K562 (cell line): ENCODE results near the gene ITGBL1. TPM values are rescaled to one million over a fixed set of nuclear protein-coding genes. Genes with fewer than 3 reads are reported as not detected.

Source experiments
- ATAC-seq: fragments of 200-7000 bp; cut with Tn5 transposase; 3 replicates; pipeline ENCODE4 v1.9.1; 2020; ENCODE audit warnings: moderate library complexity
- BruUV-seq: library from RNA; stranded (reverse); fragments of 400-500 nt; replicated peaks from 2 replicates; lab custom pipeline; 2021; lab: Mats Ljungman, UMichigan
- CTCF ChIA-PET: fragments of 300-600 bp; formaldehyde crosslinking; extraction: SDS; loops from one replicate; lab custom pipeline; 2021; ENCODE audit warnings: low intra/inter-chr PET ratio; lab: Yijun Ruan, JAX
- POLR2A ChIA-PET: fragments of 300-600, 350-650 bp; sonication (Branson Sonifier 250); formaldehyde crosslinking; extraction: SDS; loops from one replicate; lab custom pipeline; 2021; ENCODE audit warnings: antibody characterized with exemption, inconsistent platforms; lab: Yijun Ruan, JAX
- DNase-seq, 4 experiments: peaks; one replicate each; pipeline versions ENCODE4 v3.0.0 to v3.0.0-alpha.2; 2011 to 2018; ENCODE audit warnings: low spot score in 3 of 4, mixed read lengths in 3 of 4; ENCODE audit errors: extremely low read depth in 1 of 4
- FAIRE-seq: peaks from 2 replicates; lab custom pipeline; 2011; peaks lifted over from hg19 to GRCh38; lab: Jason Lieb, UNC
- H2AFZ ChIP-seq: 2 replicates; pipeline ENCODE4 v1.6.0; 2011; ENCODE audit warnings: low read depth, low read length, control low read depth, inconsistent platforms
- H3K27ac ChIP-seq: fragments of 200-600 bp; 3 replicates; pipeline ENCODE4 v1.8.0; 2011; ENCODE audit warnings: low read depth, mild to moderate bottlenecking, control low read depth, inconsistent platforms, low read length, moderate library complexity, mixed read lengths; ENCODE audit errors: extremely low read depth
- H3K27me3 ChIP-seq, 2 experiments: fragments of 300-600 bp in 1 of 2; 2 replicates in 1 of 2; 3 replicates in 1 of 2; pipeline versions ENCODE4 v1.6.0 to v1.8.0; 2011; ENCODE audit warnings: inconsistent platforms in 2 of 2, low read length in 2 of 2, mild to moderate bottlenecking in 1 of 2, mixed read lengths in 1 of 2, moderate library complexity in 1 of 2; ENCODE audit not compliant: control insufficient read depth in 2 of 2, insufficient read depth in 2 of 2
- H3K36me3 ChIP-seq: fragments of 300-600 bp; 3 replicates; pipeline ENCODE4 v1.8.0; 2011; ENCODE audit warnings: mild to moderate bottlenecking, low read length, inconsistent platforms; ENCODE audit not compliant: control insufficient read depth, insufficient read depth
- H3K4me1 ChIP-seq, 2 experiments: fragments of 200-600 bp in 1 of 2; replicated peaks in 1 of 2; 2 replicates in 1 of 2; 3 replicates in 1 of 2; pipeline versions ENCODE4 v1.5.1 to v1.8.0; 2011; ENCODE audit warnings: inconsistent platforms in 2 of 2, low read length in 2 of 2, mild to moderate bottlenecking in 1 of 2, mixed read lengths in 1 of 2, moderate library complexity in 1 of 2; ENCODE audit not compliant: control insufficient read depth in 2 of 2, insufficient read depth in 2 of 2
- H3K4me2 ChIP-seq: 2 replicates; pipeline ENCODE4 v1.6.1; 2011; ENCODE audit warnings: low read length, control low read depth, inconsistent platforms, mixed read lengths; ENCODE audit not compliant: insufficient read depth
- H3K4me3 ChIP-seq: fragments of 200-600 bp; sonication (generic), shearing (Covaris generic); 2 replicates; pipeline ENCODE4 v1.5.1; 2016; ENCODE audit warnings: control low read depth, inconsistent platforms
- H3K79me2 ChIP-seq: fragments of 200-600 bp; 3 replicates; pipeline ENCODE4 v1.8.0; 2011; ENCODE audit warnings: low read length, inconsistent platforms; ENCODE audit not compliant: control insufficient read depth, insufficient read depth
- H3K9ac ChIP-seq, 2 experiments: 2 replicates each; pipeline versions ENCODE4 v1.6.0 to v1.6.1; 2011; ENCODE audit warnings: low read depth in 2 of 2, low read length in 2 of 2, control low read depth in 1 of 2, inconsistent platforms in 1 of 2, mild to moderate bottlenecking in 1 of 2, mixed read lengths in 1 of 2; ENCODE audit not compliant: insufficient read depth in 1 of 2
- H3K9me1 ChIP-seq: one replicate; pipeline ENCODE4 v1.6.0; 2011; ENCODE audit warnings: inconsistent platforms, mild to moderate bottlenecking, low read length, moderate library complexity; ENCODE audit not compliant: control insufficient read depth, insufficient read depth
- H3K9me3 ChIP-seq: replicated peaks from 2 replicates; pipeline ENCODE4 v1.5.1; 2011; ENCODE audit warnings: low read depth, low read length, inconsistent platforms; ENCODE audit not compliant: control insufficient read depth, insufficient read depth
- H4K20me1 ChIP-seq: replicated peaks from 2 replicates; pipeline ENCODE4 v1.6.1; 2011; ENCODE audit warnings: low read length, inconsistent platforms, mixed read lengths; ENCODE audit not compliant: control insufficient read depth, insufficient read depth
- CBX5 ChIP-seq: IDR thresholded peaks from 2 replicates; pipeline ENCODE4 v1.6.1; 2014; ENCODE audit warnings: low read depth, borderline replicate concordance
- EP400 ChIP-seq: fragments of 450-650 bp; IDR thresholded peaks from 2 replicates; pipeline ENCODE4 v1.6.1; 2017; ENCODE audit warnings: antibody characterized with exemption, mild to moderate bottlenecking, moderate library complexity
- FOXJ3 ChIP-seq: sonication (generic); formaldehyde crosslinking; IDR thresholded peaks from 2 replicates; pipeline ENCODE4 v1.4.0; 2020; ENCODE audit warnings: mild to moderate bottlenecking, missing genetic modification reagents
- MAFF ChIP-seq: IDR thresholded peaks from 2 replicates; pipeline ENCODE4 v1.6.1; 2012; ENCODE audit warnings: low read length, improper control_type of control experiment
- SMC3 ChIP-seq: conservative IDR thresholded peaks from 2 replicates; pipeline ENCODE4 v1.6.1; 2011; ENCODE audit warnings: low read depth, low read length, improper control_type of control experiment; ENCODE audit not compliant: insufficient read depth
- SRSF7 ChIP-seq: fragments of 200-400 bp; formaldehyde crosslinking; optimal IDR thresholded peaks from 2 replicates; pipeline ENCODE3; 2017; ENCODE audit warnings: mild to moderate bottlenecking, low read depth, low read length
- STAT5A ChIP-seq: IDR thresholded peaks from 2 replicates; pipeline ENCODE4 v1.6.1; 2012; ENCODE audit warnings: low read length, inconsistent platforms, borderline replicate concordance
- ZNF143 ChIP-seq: sonication (generic); formaldehyde crosslinking; IDR thresholded peaks from 2 replicates; pipeline ENCODE4 v1.9.0; 2022; ENCODE audit warnings: mild to moderate bottlenecking, missing genetic modification reagents
- ZNF354B ChIP-seq: fragments of 250-450 bp; sonication (Bioruptor Pico); IDR thresholded peaks from 2 replicates; pipeline ENCODE4 v1.4.0; 2020
- ZNF384 ChIP-seq: IDR thresholded peaks from 2 replicates; pipeline ENCODE4 v1.6.1; 2012; ENCODE audit warnings: low read depth, low read length, improper control_type of control experiment
- WGBS: fragments of 100-300 bp; shearing (Covaris generic); methylation state at CpG from one replicate; pipeline ENCODE4 v1.1.6; 2016; ENCODE audit warnings: low coverage, mixed read lengths; ENCODE audit not compliant: insufficient coverage; ENCODE audit errors: missing lambda C conversion rate; 5-methylcytosine and 5-hydroxymethylcytosine counted together
- in situ Hi-C: fragments of 300-500 bp; cut with MboI; formaldehyde crosslinking; loops from 4 replicates; pipeline ENCODE4 v1.15.0; 2018; ENCODE audit warnings: inconsistent platforms, mixed read lengths
- intact Hi-C: fragments of 100-400 bp; cut with micrococcal nuclease; formaldehyde crosslinking; loops from 2 replicates; pipeline ENCODE4 v1.14.2; 2022
- polyA plus RNA-seq, 8 experiments: library from polyadenylated mRNA; depleted of rRNA in 4 of 8; stranded (reverse) in 5 of 8; unstranded in 3 of 8; fragments of >200 nt; fragmentation: Nextera tagmentation in 2 of 8; fragmentation: Illumina TruSeq in 1 of 8; extraction: Ambion mirVana in 2 of 8; extraction: Trizol in 1 of 8; gene quantifications; 2 replicates each; pipeline versions ENCODE4 v1.2.1 to v1.2.3, GENCODE V29; 2011 to 2014; ENCODE audit warnings: inconsistent platforms in 1 of 8, missing spikeins in 1 of 8
- total RNA-seq, 7 experiments: library from RNA; depleted of rRNA in 6 of 7; stranded (reverse); fragments of >200 nt in 6 of 7; fragmentation: Illumina TruSeq in 2 of 7; extraction: Trizol in 2 of 7; gene quantifications; 2 replicates each; pipeline versions ENCODE4 v1.2.1 to v1.2.3, GENCODE V29; 2011 to 2021; ENCODE audit warnings: low replicate concordance in 1 of 7
- TF ChIP-seq, protein P1 (sequence below): fragments of 200-800 bp; sonication (Bioruptor generic); IDR thresholded peaks from 2 replicates; pipeline ENCODE4 v1.6.1; 2017; ENCODE audit warnings: missing genetic modification characterization, missing compliant biosample characterization
- TF ChIP-seq, protein P2 (sequence below): fragments of 250-450 bp; sonication (Bioruptor Pico); IDR thresholded peaks from 2 replicates; pipeline ENCODE4 v1.4.0; 2020
- TF ChIP-seq, protein P3 (sequence below): fragments of 450-650 bp; formaldehyde crosslinking; IDR thresholded peaks from 2 replicates; pipeline ENCODE4 v1.4.0; 2020; ENCODE audit warnings: mild to moderate bottlenecking, moderate library complexity

The ITGBL1 gene
- total and polyA plus RNA-seq, 9 of the 15 experiments (the other 6 are each of a cell fraction or from before 2014, with no cell fraction given): 0.04 to 0.73 (median 0.32) TPM; not detected in 1

DNA sequence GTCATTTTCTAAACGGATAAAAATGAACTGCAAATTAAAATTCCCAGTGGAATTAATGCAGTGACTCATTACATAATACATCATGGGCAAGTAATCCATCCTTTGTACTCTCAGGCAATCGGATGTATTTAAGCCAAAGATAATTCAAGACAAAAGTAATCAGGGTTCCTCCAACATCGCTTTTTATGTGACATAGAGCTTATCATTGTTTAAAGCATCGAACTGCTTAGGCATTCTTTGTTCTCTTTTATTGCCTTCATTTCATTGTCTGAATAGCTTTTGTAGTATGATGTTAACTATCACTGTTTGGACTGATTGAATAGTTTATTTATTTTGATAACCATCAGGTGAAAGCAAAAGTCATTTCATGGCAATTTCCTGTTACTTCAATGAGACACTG is 209.4 kb downstream of the ITGBL1 start (continued):
- TF ChIP-seq ZNF143 (no peak), SMC3 (no peak)

DNA sequence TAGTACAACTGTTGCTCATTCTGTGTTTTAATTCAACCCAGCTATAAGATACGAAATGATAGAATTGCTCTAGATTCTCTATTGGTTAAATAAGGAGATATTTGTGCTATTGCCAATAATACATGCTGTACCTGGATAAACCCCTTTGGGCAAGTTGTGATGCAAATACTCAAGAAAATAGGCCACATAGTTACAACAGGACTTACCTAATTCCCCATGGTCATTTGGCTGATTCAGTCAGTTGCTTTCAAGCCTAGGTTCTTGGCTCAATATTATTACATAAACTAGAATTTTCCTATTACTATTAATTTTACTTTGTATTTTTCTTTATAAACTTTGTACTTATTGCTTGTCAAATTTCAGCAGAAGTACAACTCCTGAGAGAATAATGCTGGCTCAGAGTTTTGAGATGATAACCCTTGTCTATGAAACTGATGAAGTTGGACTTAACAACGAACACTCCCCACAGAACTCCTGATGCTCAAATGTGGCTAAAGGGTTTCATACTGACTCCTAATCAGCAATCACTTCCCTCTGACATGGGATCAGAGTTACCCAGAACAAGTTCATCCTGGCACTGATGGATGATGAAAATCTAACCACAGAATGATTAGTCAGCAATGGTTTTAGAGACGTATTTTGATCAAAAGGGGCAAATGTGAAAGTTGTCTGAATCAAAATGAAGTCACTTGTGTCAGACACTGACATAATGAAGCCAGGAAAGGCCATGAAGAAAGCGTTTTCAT is 221.1 kb downstream of the ITGBL1 start:
- in situ Hi-C loops (no loop called here), intact Hi-C loops (no loop called here)
- DNase-seq: no peak
- Histone ChIP-seq H3K79me2 (no peaks in the 10 kb centered on the region), H3K27ac (no peak overlapping the region), H3K4me3 (no peak overlapping the region), H2AFZ (no peak overlapping the region), H3K9me3 (no peaks in the 10 kb centered on the region), H3K27me3 (no peaks in the 10 kb centered on the region), H3K9me1 (no peaks in the 10 kb centered on the region), H3K4me2 (no peak overlapping the region), H4K20me1 (no peaks in the 10 kb centered on the region), H3K9ac (no peak overlapping the region), H3K4me1 (no peaks in the 10 kb centered on the region), H3K36me3 (no peaks in the 10 kb centered on the region)
- no peak for ATAC-seq
- ChIA-PET POLR2A (no interaction called here), CTCF (no interaction called here)
- WGBS: 0% methylated on average over 4 of the region's 4 CpGs
- FAIRE-seq: no peak
- no TSS peak for BruUV-seq
- no peak for TF ChIP-seq EP400
- TF ChIP-seq, protein P1, sequence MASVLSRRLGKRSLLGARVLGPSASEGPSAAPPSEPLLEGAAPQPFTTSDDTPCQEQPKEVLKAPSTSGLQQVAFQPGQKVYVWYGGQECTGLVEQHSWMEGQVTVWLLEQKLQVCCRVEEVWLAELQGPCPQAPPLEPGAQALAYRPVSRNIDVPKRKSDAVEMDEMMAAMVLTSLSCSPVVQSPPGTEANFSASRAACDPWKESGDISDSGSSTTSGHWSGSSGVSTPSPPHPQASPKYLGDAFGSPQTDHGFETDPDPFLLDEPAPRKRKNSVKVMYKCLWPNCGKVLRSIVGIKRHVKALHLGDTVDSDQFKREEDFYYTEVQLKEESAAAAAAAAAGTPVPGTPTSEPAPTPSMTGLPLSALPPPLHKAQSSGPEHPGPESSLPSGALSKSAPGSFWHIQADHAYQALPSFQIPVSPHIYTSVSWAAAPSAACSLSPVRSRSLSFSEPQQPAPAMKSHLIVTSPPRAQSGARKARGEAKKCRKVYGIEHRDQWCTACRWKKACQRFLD (CRISPR knock-in tag): no peak
- no peak for TF ChIP-seq FOXJ3
- TF ChIP-seq, protein P2, sequence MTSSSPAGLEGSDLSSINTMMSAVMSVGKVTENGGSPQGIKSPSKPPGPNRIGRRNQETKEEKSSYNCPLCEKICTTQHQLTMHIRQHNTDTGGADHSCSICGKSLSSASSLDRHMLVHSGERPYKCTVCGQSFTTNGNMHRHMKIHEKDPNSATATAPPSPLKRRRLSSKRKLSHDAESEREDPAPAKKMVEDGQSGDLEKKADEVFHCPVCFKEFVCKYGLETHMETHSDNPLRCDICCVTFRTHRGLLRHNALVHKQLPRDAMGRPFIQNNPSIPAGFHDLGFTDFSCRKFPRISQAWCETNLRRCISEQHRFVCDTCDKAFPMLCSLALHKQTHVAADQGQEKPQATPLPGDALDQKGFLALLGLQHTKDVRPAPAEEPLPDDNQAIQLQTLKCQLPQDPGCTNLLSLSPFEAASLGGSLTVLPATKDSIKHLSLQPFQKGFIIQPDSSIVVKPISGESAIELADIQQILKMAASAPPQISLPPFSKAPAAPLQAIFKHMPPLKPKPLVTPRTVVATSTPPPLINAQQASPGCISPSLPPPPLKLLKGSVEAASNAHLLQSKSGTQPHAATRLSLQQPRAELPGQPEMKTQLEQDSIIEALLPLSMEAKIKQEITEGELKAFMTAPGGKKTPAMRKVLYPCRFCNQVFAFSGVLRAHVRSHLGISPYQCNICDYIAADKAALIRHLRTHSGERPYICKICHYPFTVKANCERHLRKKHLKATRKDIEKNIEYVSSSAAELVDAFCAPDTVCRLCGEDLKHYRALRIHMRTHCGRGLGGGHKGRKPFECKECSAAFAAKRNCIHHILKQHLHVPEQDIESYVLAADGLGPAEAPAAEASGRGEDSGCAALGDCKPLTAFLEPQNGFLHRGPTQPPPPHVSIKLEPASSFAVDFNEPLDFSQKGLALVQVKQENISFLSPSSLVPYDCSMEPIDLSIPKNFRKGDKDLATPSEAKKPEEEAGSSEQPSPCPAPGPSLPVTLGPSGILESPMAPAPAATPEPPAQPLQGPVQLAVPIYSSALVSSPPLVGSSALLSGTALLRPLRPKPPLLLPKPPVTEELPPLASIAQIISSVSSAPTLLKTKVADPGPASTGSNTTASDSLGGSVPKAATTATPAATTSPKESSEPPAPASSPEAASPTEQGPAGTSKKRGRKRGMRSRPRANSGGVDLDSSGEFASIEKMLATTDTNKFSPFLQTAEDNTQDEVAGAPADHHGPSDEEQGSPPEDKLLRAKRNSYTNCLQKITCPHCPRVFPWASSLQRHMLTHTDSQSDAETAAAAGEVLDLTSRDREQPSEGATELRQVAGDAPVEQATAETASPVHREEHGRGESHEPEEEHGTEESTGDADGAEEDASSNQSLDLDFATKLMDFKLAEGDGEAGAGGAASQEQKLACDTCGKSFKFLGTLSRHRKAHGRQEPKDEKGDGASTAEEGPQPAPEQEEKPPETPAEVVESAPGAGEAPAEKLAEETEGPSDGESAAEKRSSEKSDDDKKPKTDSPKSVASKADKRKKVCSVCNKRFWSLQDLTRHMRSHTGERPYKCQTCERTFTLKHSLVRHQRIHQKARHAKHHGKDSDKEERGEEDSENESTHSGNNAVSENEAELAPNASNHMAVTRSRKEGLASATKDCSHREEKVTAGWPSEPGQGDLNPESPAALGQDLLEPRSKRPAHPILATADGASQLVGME (CRISPR knock-in tag): no peak
- no peak for TF ChIP-seq MAFF
- no peak for TF ChIP-seq SRSF7
- TF ChIP-seq ZNF384: no peak
- TF ChIP-seq, protein P3, sequence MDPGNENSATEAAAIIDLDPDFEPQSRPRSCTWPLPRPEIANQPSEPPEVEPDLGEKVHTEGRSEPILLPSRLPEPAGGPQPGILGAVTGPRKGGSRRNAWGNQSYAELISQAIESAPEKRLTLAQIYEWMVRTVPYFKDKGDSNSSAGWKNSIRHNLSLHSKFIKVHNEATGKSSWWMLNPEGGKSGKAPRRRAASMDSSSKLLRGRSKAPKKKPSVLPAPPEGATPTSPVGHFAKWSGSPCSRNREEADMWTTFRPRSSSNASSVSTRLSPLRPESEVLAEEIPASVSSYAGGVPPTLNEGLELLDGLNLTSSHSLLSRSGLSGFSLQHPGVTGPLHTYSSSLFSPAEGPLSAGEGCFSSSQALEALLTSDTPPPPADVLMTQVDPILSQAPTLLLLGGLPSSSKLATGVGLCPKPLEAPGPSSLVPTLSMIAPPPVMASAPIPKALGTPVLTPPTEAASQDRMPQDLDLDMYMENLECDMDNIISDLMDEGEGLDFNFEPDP (CRISPR knock-in tag): no peak
- TF ChIP-seq STAT5A: no peak
- no peak for TF ChIP-seq ZNF354B (CRISPR knock-in tag)
- TF ChIP-seq CBX5: no peak
